HUES6 (cell line): ENCODE measurements around the gene ATP6AP2.
"Not testable (repeated sequence)": the region's sequence is repeated elsewhere in the genome, so short reads cannot be mapped to it uniquely, and the experiment has no call there.

Experiments
- H3K27ac ChIP-seq: 2 replicates; pipeline ENCODE4 v1.7.0; 2013; ENCODE audit warnings: low read depth, mild to moderate bottlenecking, low read length, inconsistent platforms
- H3K27me3 ChIP-seq: 2 replicates; pipeline ENCODE4 v1.6.1; 2013; ENCODE audit warnings: low read length; ENCODE audit not compliant: control insufficient read depth, insufficient read depth
- H3K36me3 ChIP-seq: 2 replicates; pipeline ENCODE4 v1.6.1; 2013; ENCODE audit warnings: low read length; ENCODE audit not compliant: control insufficient read depth, insufficient read depth
- H3K4me1 ChIP-seq: 2 replicates; pipeline ENCODE4 v1.6.1; 2013; ENCODE audit warnings: low read length; ENCODE audit not compliant: control insufficient read depth, insufficient read depth
- H3K4me3 ChIP-seq: 2 replicates; pipeline ENCODE4 v1.5.1; 2013; ENCODE audit warnings: low read depth, low read length
- H3K9ac ChIP-seq: one replicate; pipeline ENCODE4 v1.6.1; 2013; ENCODE audit warnings: mild to moderate bottlenecking, low read length
- H3K9me3 ChIP-seq: 2 replicates; pipeline ENCODE4 v1.6.1; 2013; ENCODE audit warnings: low read depth, low read length; ENCODE audit not compliant: control insufficient read depth, insufficient read depth

ATP6AP2 gene

GRCh38 chrX:40546870-40547269, 33.9 kb upstream of the ATP6AP2 start:
- H3K4me3 ChIP-seq = no peak overlapping the region
- H3K9ac ChIP-seq = no peak overlapping the region
- no peaks in the 10 kb centered on the region for H3K27me3 ChIP-seq
- peaks cover 9% of the 10 kb centered on the region; the same call in 1 of the 2 replicates for H3K4me1 ChIP-seq
- no peak overlapping the region for H3K27ac ChIP-seq
- H3K36me3 ChIP-seq = no peaks in the 10 kb centered on the region
- peaks cover 5% of the 10 kb centered on the region; the same call in 1 of the 2 replicates for H3K9me3 ChIP-seq

- no peaks in the 10 kb centered on the region for H3K4me1 ChIP-seq
- no peak overlapping the region for H3K9ac ChIP-seq
- H3K4me3 ChIP-seq = no peak overlapping the region
- peaks cover 9% of the 10 kb centered on the region; the same call in 1 of the 2 replicates for H3K9me3 ChIP-seq
- no peaks in the 10 kb centered on the region for H3K36me3 ChIP-seq
- no peak overlapping the region for H3K27ac ChIP-seq
- H3K27me3 ChIP-seq = no peaks in the 10 kb centered on the region; the same call in 1 of the 2 replicates
Measured at GRCh38 chrX:40550066-40550465, 30.7 kb upstream of the ATP6AP2 start.

GRCh38 chrX:40552768-40553167, 28.0 kb upstream of the ATP6AP2 start:
- Histone ChIP-seq H3K9ac (no peak overlapping the region), H3K4me1 (no peaks in the 10 kb centered on the region), H3K4me3 (no peak overlapping the region), H3K27ac (no peak overlapping the region), H3K27me3 (no peaks in the 10 kb centered on the region; the same call in 1 of the 2 replicates), H3K9me3 (peaks cover 10% of the 10 kb centered on the region; the same call in 1 of the 2 replicates), H3K36me3 (no peaks in the 10 kb centered on the region)

DNA sequence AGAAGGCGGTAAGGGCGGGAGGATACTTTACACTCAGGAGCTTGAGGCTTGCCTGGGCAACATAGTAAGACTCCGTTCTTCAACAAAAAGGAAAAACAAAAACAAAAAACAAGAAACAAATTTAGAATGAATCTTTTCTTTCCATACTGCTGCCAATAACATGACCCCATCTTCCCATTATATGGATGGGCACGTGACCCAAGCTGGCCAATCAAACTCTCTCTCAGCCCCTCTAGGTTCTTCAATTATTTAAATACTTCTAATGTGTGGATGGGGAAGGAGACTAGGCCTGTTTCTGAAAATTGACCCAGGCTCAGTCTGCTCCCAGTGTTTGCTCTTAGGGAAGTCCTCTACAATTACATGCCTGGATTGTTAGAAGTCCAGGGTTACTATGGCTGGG, 22.2 kb upstream of the ATP6AP2 start:
- no peaks in the 10 kb centered on the region; the same call in 1 of the 2 replicates for H3K27me3 ChIP-seq
- H3K4me3 ChIP-seq = no peak overlapping the region
- peaks cover 10% of the 10 kb centered on the region; the same call in 1 of the 2 replicates for H3K9me3 ChIP-seq
- no peaks in the 10 kb centered on the region for H3K36me3 ChIP-seq
- no peak overlapping the region for H3K9ac ChIP-seq
- no peaks in the 10 kb centered on the region for H3K4me1 ChIP-seq
- no peak overlapping the region for H3K27ac ChIP-seq

DNA sequence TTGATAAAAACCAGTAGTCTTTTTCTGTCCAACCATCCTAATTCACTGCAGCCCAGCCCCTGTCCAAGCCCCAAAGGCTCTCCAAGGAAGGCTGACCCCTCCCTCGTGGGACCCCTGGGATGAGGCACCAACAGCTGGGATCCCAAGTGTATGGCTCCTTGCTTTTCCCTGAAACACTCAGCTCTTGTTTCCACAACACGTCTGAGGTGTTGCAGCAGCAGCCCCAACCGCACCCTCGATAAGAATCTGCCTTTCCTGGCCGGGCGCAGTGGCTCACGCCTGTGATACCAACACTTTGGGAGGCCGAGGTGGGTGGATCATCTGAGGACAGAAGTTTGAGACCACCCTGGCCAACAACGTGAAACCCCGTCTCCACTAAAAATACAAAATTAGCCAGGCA, 17.0 kb upstream of the ATP6AP2 start:
- Histone ChIP-seq H3K4me1 (no peaks in the 10 kb centered on the region), H3K27me3 (no peaks in the 10 kb centered on the region), H3K4me3 (no peak overlapping the region), H3K9ac (no peak overlapping the region), H3K27ac (no peak overlapping the region), H3K9me3 (no peaks in the 10 kb centered on the region), H3K36me3 (no peaks in the 10 kb centered on the region)

GRCh38 chrX:40564447-40564846, 16.3 kb upstream of the ATP6AP2 start:
- Histone ChIP-seq H3K9ac (no peak overlapping the region), H3K4me1 (no peaks in the 10 kb centered on the region), H3K27ac (no peak overlapping the region), H3K27me3 (no peaks in the 10 kb centered on the region), H3K36me3 (no peaks in the 10 kb centered on the region), H3K4me3 (no peak overlapping the region), H3K9me3 (no peaks in the 10 kb centered on the region)

DNA sequence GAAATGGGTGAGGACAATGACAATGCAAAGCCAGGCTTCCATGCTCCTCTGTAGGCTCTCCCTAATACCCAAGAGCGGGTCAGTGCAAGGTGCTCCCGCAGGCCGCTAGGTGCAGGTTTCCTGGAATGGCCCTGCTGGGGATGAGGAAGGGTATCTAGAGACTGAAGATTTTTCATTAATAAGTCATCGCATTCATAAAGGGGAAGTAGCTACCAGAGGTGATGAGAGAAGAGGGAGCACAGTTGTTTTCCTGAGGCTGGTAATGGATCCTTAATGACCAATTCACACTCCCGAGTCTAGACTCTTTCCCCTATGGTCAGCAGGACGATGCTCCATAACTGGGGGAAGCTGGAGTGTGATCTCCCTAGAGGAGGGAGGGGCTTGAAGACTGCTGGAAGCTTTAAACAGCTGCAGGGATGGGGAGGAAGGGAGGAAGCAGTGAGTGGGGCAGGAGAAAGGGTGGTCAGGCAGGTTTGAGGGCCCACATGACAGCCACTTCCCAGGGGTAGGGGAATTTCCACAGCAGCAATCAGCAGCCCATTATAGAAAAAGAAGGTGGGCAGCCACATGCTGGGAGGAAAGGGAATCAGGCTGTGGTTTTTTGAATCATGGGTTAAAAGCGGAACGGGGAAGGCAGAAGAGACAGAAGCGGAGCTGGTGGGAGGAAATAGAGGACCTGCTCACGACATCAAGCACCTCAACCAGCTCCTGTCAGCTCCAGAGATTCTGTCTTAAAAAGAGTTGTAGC, 10.2 kb upstream of the ATP6AP2 start:
- Histone ChIP-seq H3K4me3 (no peak overlapping the region), H3K36me3 (no peaks in the 10 kb centered on the region), H3K27ac (no peak overlapping the region), H3K9ac (no peak overlapping the region), H3K27me3 (no peaks in the 10 kb centered on the region), H3K9me3 (no peaks in the 10 kb centered on the region; the same call in 1 of the 2 replicates), H3K4me1 (peaks cover 7% of the 10 kb centered on the region; the same call in 1 of the 2 replicates)

- H3K9ac ChIP-seq, H3K27ac ChIP-seq: not testable (repeated sequence)
Measured at GRCh38 chrX:40571164-40571563, 9.6 kb upstream of the ATP6AP2 start.

GRCh38 chrX:40571600-40571999, 9.2 kb upstream of the ATP6AP2 start:
- Histone ChIP-seq H3K36me3 (no peaks in the 10 kb centered on the region), H3K4me3 (no peak overlapping the region), H3K9me3 (no peaks in the 10 kb centered on the region; the same call in 1 of the 2 replicates), H3K27me3 (no peaks in the 10 kb centered on the region), H3K27ac (no peak overlapping the region), H3K4me1 (peaks cover 7% of the 10 kb centered on the region; the same call in 1 of the 2 replicates), H3K9ac (no peak overlapping the region)

More at GRCh38 chrX:40571164-40571563, 9.6 kb upstream of the ATP6AP2 start:
- not testable (repeated sequence) for H3K27me3 ChIP-seq, H3K4me1 ChIP-seq, H3K36me3 ChIP-seq, H3K9me3 ChIP-seq, H3K4me3 ChIP-seq

DNA sequence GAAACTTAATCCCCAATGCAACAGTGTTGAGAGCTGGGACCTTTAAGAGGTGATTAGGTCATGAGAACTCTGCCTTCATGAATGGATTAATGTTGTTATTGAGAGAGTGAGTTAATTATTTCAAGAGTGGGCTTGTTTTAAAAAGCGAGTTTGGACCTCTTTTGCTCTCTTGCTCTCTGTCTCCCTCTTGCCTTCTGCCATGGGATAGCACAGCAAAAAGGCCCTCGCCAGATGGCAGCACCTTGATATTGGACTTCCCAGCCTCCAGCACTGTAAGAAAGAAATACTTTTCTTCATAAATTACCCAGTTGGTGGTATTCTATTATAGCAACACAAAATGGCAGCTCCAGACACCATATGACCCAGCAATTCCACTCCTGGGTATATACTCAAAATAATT, 7.0 kb upstream of the ATP6AP2 start:
- H3K9ac ChIP-seq = no peak overlapping the region
- no peak overlapping the region for H3K27ac ChIP-seq
- H3K9me3 ChIP-seq = no peaks in the 10 kb centered on the region; the same call in 1 of the 2 replicates
- no peak overlapping the region for H3K4me3 ChIP-seq
- H3K4me1 ChIP-seq = peaks cover 7% of the 10 kb centered on the region; the same call in 1 of the 2 replicates
- no peaks in the 10 kb centered on the region for H3K27me3 ChIP-seq
- H3K36me3 ChIP-seq = no peaks in the 10 kb centered on the region

DNA sequence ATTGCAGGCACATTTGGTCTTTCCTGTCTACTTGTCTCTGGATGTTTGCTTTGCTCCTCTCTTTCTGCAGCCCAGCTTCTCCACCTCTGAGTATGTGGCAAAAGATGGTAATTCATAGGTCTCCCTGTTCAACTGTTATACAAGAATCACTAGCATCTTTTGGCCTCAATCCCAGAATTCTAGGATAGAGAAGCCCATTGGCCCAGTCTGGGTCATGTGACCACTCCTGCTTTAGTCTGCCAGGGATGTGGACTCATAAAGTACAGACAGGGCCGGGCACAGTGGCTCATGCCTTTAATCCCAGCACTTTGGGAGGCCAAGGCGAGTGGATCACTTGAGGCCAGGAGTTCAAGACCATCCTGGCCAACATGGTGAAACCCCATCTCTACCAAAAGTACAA, 5.4 kb upstream of the ATP6AP2 start:
- not testable (repeated sequence) for H3K9me3 ChIP-seq, H3K9ac ChIP-seq, H3K27me3 ChIP-seq, H3K4me3 ChIP-seq, H3K4me1 ChIP-seq, H3K36me3 ChIP-seq, H3K27ac ChIP-seq
